G401.6 (cell line): ENCODE results near the gene AP2B1.

Experiments used
- FAIRE-seq: peaks from 2 replicates; lab custom pipeline; 2012; peaks lifted over from hg19 to GRCh38; lab: Jason Lieb, UNC

Gene AP2B1

DNA sequence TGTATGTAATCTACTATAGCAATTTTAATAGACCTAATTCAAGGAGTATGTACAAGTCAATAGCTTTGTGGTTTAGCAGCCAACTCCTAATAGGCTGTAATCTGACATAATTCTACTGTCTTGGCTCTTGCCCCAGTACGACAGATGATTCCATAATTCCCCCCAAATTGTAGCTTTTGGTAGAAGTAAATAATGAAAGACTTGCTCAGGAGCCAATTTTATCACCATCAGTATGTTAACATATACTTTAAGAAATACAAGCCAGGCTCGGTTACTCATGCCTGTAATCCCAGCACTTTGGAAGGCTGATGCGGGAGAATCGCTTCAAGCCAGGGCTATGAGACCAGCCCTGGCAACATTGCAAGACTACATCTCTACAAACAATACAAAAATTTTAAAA is 53.9 kb downstream of the AP2B1 start:
- no peak for FAIRE-seq

DNA sequence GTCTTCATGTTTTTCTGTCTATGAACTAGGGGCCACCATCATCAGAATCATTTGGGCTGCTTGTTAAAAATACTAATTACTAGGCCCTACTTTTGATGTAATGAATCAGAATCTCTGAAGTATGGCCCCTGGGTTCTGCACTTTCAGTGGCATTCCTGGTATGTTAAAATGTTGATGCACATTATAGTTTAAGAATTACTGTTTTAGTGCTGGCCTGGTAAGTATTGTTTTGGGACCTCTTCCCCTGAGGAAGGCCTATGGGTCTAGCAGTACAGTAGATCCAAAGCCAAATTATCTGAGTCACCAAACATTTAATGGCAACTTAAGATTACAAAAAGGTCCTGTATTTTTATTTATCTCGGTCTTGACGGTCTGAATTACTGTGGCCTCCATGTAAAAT is 58.8 kb downstream of the AP2B1 start:
- no peak for FAIRE-seq

DNA sequence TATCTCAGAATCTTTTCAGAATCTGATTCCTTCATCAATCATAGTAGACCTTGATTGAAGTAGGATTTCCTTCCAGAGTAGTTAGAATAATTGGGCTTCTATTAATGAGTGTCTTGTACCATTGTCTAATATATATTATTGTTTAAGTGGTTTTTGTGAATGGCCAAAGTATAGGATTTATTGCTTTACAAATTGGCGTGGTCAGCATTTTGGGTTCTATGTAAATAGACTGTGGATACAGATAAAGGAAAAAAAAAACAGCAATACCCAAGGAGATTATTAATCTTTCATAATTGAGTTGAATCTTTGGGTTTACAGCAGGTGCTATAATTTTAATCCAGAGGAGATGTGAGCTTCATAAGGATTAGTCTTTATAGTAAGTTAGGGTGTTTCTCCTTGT is 64.3 kb downstream of the AP2B1 start:
- no peak for FAIRE-seq

DNA sequence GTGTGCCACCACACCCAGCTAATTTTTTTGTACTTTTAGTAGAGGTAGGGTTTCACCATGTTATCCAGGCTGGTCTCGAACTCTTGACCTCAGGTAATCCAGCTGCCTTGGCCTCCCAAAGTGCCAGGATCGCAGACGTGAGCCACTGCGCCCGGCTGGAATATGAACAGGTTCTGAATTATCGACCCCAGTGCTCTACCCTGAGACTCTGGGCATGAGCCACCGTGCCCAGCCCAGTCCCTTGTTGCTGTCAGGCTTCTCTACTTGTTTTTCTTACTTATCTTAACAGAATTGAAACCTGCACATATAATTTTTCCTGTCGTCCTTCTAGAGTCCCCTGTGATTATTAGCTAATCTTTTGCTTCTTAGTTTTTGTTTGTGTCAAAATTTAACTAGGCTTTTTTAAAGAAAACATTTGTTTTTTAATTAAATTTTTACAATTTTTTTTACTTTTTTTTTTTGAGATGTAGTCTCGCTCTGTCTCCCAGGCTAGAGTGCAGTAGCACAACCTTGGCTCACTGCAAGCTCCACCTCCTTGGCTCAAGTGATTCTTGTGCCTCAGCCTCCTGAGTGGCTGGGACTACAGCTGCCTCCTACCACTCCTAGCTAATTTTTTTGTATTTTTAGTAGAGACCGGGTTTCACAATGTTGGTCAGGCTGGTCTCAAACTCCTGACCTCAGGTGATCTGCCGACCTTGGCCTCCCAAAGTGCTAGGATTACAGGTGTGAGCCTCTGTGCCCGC is 66.7 kb downstream of the AP2B1 start:
- peak; percentile 8 for FAIRE-seq

DNA sequence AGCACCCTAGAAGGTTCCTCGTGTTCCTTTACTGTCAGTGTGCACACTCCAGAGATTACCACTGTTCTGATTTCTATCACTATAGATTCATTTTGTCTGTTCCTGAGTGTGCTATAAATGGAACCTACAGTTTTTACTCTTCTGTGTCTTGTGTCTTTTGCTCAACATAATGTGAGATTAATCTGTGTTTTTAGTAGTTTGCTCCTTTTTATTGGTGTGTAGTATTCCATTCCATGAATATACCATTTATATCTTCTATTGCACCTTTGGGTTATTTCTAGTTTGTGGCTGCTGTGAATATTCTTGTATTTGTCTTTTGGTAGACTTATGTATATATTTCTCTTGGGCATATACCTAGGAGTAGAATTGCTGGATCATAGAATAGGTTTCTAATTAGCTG is 68.2 kb downstream of the AP2B1 start:
- FAIRE-seq: no peak

DNA sequence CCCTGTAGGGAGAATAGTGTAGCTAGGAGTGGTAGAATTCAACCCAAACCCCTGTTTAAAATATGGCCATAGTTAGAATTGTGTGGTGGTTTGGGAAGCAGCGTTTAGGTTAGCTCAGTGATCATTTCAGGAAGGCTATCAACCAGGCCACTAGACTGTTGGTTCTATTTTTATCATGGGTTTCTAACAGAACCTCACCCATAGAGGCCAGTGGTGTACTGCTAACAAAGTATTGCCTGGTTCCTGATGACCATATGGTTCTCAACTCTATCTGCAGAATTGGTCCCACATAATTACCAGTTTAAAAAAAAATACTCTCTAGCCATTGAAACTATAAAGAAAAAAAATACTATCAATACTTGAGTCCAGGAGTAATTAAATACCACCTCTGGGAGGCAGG is 73.8 kb downstream of the AP2B1 start:
- FAIRE-seq: no peak

DNA sequence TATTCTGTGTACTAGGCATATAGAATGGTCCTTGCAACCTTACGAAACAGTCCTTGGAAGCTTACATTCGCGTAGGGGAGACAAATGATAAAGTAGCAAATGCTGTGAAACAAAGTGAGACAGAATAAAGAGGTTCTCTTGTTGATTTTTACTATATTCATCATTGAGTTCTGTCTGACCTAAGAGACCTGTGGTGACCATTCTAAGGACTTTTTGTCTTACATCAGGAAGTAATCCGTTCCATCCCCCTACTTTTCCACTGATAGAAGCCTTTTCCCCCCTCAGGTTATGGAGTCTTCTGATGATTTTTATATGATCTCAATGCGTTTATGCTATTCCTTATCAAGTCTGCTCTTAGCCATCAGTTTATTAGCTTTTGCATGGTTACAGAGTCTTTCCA is 77.6 kb downstream of the AP2B1 start:
- no peak for FAIRE-seq

DNA sequence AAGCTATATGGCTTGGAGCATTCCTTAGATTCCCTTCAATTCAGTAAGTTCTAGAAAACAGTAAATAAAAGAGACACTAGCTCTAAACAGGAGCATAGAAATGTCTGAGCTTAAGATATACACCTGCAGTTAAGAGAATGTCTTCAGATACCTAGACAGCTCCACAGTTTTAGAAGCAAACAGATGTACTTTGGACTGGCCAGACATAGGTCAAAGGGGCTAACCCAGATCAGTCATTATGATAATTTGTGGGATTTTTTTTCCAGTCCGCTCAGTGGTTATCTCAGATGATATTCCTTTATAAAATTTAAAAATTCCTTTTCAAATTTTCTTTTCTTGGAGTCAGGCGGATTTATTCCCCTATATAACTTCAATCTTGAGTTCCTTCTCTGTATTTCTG is 78.5 kb downstream of the AP2B1 start:
- no peak for FAIRE-seq

DNA sequence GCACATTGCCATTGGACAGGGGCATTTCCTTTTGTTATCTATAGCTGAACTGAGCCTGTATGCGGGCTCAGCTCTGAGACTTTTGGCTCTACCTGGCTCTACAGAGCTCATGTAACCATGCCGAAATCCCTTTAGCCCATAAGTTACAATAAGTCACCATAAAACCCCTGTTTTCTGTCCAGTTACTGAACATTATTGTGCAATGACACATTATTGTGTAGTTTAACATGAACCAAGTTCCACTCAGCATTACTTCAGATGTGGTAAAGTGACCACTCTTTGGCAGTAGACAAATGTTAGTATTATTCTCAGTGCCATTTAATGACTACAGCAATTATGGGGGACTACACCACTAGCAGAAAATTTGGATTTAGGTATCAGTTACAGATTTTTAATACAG is 78.9 kb downstream of the AP2B1 start:
- FAIRE-seq: no peak

DNA sequence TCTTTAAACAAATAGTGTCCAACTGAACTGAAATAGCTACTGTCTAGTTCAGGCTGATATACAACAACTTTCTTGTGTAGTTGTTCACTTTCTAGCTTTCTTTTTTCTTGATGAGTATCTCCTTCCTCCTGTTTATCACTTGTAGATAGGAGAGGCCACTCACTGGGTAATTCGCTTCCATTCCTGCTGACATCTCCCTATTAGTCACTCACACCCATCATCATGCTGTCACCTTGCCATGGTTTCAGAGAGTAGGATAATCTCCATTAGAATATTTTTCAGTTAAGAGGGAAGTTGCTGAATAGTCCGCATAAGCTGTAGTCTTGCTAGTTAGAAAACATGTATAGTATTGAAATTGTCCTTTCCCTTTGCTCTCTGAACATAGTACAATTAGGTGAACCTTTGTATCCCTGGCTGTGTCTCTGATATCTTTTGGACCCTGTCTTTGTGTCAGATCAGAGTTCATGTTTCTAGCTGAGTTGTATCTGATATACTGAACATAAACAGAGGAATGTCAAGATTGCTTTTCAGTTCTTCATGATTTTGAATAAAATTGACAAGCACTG is 79.9 kb downstream of the AP2B1 start:
- FAIRE-seq: no peak

DNA sequence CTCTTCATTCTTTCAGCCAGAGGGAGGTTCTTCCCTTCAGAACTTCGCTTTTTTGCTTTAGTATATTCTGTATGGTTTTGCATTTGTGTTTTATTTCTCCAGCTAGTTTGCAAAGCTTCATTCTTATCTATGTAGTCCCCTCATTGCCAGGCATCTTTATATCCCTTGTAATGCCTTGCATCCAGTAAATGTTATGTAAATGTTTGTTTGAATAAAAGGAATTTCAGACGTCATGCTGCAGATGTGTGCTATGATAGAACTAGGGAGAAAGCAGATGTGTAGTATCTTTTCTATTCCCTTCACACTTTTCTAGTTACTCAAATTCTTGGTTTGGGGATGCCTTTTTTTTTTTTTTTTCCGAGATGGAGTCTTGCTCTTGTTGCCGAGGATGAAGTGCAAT is 81.7 kb downstream of the AP2B1 start:
- FAIRE-seq: no peak

DNA sequence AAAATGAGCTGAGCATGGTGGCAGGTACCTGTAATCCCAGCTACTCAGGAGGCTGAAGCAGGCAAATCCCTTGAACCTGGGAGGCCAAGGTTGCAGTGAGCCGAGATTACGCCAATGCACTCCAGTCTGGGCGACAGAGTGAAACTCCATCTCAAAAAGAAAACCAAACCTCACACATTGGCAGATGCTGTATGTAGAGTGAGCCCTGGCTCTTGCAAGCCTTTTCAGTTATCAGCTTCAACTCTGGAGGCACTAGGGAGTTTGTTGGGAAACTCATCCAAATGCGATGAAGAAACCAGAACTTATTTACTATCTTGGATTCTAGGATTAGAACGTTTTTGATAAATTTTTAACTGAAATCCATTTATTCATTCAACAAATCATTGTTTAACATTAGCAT is 87.4 kb downstream of the AP2B1 start:
- FAIRE-seq: no peak

DNA sequence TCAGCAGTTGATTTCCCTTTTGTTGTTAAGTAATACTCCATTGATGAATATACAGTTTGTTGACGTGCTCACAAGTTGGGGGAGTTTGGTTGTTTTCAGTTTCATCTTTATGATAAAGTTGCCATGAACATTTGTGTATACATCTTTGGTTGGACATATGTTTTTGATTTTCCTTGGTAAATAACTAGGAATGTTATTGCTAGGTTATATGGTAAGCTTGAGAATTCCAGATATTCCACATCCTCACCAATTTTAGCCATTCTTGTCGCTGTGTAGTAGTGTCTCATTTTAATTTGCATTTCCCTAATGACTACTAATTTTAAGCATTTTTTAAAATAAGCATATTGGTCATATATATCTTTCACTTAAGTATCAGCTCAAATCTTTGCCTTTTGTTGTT is 89.3 kb downstream of the AP2B1 start:
- FAIRE-seq: no peak

DNA sequence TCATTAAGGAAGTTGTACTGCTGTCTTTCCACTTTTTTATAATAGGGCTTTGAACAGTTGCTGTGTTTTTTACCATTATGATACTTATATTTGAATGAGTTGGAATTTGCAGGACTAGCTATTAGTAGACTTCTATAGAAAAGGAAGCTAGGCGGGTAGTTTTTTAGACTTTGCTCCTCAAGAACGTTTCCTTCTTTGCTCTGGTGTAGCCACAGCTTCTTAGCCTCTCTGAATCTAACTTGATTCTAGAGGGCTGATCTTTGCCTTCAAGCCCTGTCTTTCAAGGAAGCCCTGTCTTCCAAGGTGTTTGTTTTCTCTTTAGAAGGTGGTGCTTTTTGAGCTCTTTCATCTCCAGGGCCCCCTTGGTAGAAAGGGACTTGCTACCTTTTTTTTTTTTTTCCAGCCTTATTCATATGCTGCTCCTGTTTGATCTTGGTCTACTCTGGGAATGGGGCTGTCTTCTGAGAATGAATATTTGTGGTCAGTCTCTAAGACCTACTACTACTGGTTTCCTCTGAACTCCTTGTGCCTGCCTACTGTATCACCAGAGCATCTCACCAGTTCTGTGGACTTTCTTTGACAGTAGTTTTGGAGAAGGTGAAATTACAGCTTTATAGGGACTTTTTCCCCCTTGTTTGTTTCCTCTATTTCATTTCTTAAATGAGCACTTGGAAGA is 92.0 kb downstream of the AP2B1 start:
- no peak for FAIRE-seq

DNA sequence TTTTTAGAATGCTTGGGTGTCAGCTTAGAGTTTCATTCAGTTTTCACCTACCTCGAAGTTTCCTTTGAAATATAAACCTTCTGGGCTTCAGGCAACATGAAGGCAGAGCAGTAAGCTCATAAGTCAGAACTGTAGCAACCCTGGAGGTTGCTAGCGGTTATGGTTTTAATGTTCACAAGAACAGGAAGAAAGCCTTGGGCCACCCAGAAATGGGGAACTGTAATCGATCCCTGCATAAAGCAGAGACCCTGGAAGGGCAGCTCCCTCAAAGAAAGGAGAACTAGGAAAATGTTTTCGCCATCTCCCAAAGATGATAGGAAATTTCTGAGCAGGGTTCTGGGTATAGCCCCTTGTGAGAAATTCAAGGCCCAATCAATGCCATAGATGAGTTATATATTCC is 96.5 kb downstream of the AP2B1 start:
- no peak for FAIRE-seq

DNA sequence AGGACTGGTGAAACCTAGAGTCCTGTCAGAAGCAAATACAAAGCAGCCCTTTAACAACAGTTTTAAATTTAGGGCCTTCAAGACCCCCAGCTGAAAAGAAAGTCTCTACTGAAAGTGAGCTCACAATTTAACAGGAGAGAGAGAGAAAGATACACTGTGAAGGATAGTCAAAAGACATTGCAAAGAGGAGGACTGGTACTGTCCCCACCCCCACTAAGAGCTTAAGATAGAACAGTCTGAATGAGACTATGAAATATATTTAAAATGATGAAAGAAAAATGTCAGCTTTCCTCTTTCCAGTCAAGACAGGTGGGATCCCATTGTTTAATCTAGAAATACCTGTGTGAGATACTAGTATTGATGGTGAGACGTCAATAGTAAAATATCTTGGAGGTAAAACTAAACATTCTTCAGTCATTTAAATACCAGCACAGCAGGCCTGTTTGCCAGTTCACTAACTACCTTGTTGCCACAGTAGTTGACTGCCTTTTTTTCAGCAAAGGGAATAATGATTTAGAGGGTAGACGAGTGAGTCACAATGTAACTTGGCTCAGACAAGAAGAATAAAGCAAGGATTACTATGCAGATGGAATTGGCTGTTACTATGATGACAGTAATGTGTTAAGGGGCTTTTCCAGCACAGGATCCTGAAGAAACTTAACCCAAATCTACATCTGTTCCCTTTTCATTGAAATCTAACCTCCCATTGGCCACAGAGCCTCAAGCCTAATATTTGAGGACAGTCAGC is 97.1 kb downstream of the AP2B1 start:
- no peak for FAIRE-seq

DNA sequence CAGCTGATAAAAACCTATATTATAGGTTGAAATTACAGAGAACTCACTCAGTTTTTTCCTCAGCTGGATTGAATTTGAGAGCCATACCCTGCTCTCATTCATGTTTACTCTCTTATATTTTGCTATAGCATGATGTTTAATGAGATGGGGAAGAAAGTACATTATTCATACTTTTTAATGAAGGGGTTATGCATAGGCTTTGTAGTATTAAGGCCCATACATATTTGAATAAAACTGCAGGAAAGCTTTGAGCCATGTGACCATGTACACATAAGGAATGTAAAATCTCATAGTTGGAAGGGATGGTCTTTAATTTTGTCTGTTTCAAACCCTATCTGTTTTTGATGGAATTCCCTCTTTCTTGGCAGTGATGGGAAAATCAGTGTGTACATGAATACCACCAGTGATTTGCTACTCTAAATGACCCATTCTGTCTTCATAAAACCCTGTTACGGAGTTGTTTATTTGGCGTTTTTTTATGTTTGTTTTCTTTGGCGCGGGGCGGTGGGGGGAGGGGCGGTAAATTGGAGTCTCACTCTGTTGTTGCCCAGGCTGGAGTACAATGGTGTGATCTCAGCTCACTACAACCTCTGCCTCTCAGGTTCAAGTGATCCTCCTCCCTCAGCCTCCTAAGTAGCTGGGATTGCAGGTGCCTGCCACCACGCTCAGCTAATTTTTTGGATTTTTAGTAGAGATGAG is 105.5 kb downstream of the AP2B1 start:
- no peak for FAIRE-seq

DNA sequence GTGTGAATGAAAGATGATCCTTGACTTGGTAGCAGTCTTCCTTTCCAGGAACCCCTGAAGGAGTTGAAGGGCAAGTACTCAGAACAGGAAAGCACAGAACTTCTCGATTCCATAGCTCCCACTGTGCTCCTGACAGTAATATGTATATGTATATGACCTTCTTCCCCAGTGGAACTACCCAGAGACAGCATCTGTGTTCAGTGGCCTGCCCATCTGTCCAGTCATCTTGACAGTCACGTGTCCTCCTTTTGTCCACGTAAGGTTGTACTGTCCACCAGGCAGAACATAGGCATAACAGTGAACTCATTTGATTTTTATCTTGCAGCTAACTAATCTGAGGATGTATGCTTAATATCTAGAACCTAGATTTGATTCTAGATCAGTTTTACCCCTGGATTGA is 106.5 kb downstream of the AP2B1 start:
- FAIRE-seq: no peak

DNA sequence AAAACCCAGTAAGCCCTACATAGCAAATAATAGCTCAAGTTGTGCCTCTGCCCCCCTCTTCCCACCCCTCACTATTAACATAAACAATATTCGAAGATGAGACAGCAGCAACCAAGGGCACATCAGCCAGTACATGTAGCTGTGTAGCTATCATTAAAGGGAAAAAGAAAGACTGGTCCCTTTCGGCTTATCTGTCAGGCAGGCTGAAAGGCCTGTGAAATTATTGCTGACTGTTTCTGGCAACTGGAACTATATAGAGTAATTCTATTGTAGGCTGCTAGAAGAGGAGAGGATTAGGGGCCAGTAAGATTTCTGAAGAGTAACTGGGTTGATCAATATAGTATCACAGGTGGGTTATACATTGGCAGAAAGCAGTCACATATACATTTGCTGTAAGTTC is 107.8 kb downstream of the AP2B1 start:
- FAIRE-seq: no peak

DNA sequence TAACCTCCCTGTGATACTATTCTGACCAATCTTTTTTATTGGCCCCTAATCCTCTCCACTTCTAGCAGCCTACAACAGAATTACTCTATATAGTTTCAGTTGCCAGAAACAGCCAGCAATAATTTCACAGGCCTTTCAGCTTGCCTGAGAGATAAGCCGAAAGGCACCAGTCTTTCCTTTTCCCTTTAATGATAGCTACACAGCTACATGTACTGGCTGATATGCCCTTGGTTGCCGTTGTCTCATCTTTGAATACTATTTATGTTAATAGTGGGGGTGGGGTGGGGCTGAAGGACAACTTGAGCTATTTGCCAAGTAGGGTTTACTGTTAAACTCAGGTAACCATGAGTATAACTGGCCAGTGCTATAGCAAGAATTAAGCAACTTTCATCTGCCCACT is 108.5 kb downstream of the AP2B1 start:
- FAIRE-seq: no peak

DNA sequence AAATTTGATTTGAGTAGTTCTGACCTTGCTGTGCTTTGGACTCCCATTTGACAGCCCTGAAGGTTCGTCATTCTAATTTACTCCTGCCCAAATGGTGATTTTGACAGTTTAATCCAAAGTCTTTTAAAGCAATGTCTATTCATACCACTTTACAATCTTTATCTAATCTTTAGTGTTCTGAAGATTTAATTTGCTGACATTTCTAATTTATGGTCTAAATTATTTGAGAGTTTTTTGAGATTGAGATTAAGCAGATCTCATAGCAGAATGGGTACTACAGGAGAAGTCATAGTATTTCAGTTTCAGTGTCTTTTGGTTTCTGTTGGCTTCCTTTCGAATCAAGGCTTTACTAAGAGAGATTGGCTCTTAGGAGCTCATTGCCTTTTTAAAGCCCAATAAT is 111.7 kb downstream of the AP2B1 start:
- no peak for FAIRE-seq

DNA sequence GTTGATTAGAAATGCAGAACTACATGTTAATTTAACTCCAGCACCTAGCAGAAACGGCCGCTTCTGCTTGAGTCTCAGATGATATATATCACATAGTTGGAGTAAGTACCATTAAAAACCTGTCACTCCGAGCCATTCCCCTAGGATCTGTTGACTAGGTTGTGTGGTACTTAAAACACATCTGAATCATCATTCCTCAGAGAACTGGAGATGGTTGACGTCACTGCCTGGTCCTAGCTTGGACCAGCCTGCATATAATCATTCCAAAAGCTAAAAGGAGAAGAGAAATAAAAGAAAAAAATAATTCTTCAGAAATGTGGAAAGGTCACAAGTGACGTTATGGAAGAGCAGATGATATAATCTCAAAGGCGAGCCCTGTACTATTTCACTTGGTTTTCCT is 113.0 kb downstream of the AP2B1 start:
- FAIRE-seq: no peak

DNA sequence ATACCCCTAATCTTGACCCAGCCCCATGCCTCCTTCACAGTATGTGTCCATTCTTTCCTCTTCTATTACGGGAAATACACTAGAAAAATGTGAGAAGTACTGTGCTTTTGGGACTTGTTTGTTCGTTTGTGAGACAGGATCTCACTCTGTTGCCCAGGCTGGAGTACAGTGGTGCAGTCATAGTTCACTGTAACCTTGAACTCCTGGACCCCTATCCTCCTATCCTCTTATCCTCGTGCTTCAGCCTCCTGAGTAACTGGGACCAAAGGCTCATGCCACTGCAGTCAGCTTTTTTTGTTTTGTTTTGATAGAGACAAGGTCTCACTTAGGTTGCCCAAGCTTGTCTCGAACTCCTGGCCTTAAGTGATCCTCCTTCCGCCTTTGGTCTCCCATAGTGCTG is 114.4 kb downstream of the AP2B1 start:
- no peak for FAIRE-seq
